K562 (cell line): ENCODE results near the gene ADM5. TPM values are rescaled to one million over a fixed set of nuclear protein-coding genes. Genes with fewer than 3 reads are reported as not detected.

ENCODE experiments used
- ATF7 ChIP-seq: fragments of 450-650 bp; IDR thresholded peaks from 2 replicates; pipeline ENCODE4 v1.7.1; 2014; ENCODE audit warnings: mild to moderate bottlenecking, moderate library complexity
- CEBPG ChIP-seq, 3 experiments: fragments of 200-800 bp in 1 of 3; sonication (Bioruptor generic) in 1 of 3; sonication (generic) in 1 of 3; formaldehyde crosslinking in 1 of 3; IDR thresholded peaks in 2 of 3; conservative IDR thresholded peaks in 1 of 3; 2 replicates each; pipeline versions ENCODE4 v1.6.1 to v1.8.0; 2016 to 2022; ENCODE audit warnings: missing compliant biosample characterization in 2 of 3, missing genetic modification characterization in 2 of 3, mild to moderate bottlenecking in 1 of 3, missing genetic modification reagents in 1 of 3
- CREM ChIP-seq: IDR thresholded peaks from 2 replicates; pipeline ENCODE4 v1.6.1; 2014; ENCODE audit warnings: antibody characterized with exemption, low read depth
- HDGF ChIP-seq: fragments of 450-650 bp; IDR thresholded peaks from 2 replicates; pipeline ENCODE4 v1.6.1; 2016
- MTA2 ChIP-seq: fragments of 450-650 bp; IDR thresholded peaks from 2 replicates; pipeline ENCODE4 v1.6.1; 2016; ENCODE audit warnings: low read depth
- POLR2H ChIP-seq: IDR thresholded peaks from 2 replicates; pipeline ENCODE4 v1.6.1; 2016; ENCODE audit warnings: missing genetic modification characterization, low read depth, mild to moderate bottlenecking, control low read depth, missing compliant biosample characterization, moderate library complexity
- PRPF4 ChIP-seq: fragments of 200-400 bp; formaldehyde crosslinking; IDR thresholded peaks from one replicate; pipeline ENCODE4 v1.6.1; 2017; ENCODE audit warnings: low read length, low read depth, mild to moderate bottlenecking; ENCODE audit not compliant: insufficient read depth, poor library complexity, severe bottlenecking
- RBM17 ChIP-seq: fragments of 200-400 bp; formaldehyde crosslinking; IDR thresholded peaks from 2 replicates; pipeline ENCODE4 v1.6.1; 2017; ENCODE audit warnings: low read depth, mild to moderate bottlenecking, low read length, borderline replicate concordance
- SETDB1 ChIP-seq: IDR thresholded peaks from one replicate; pipeline ENCODE4 v1.6.1; 2012; ENCODE audit warnings: low read length, control low read depth, inconsistent platforms
- SREBF1 ChIP-seq: fragments of 150-350 bp; IDR thresholded peaks from 2 replicates; pipeline ENCODE4 v1.6.1; 2014; ENCODE audit warnings: antibody characterized with exemption, low read depth, low read length, borderline replicate concordance
- YBX1 ChIP-seq: fragments of 450-650 bp; IDR thresholded peaks from 2 replicates; pipeline ENCODE4 v1.7.1; 2016; ENCODE audit warnings: mild to moderate bottlenecking
- ZNF766 ChIP-seq: fragments of 200-800 bp; sonication (Bioruptor generic); conservative IDR thresholded peaks from 2 replicates; pipeline ENCODE4 v1.6.1; 2016; ENCODE audit warnings: missing genetic modification characterization, missing compliant biosample characterization
- polyA plus RNA-seq, 8 experiments: library from polyadenylated mRNA; depleted of rRNA in 4 of 8; stranded (reverse) in 5 of 8; unstranded in 3 of 8; fragments of >200 nt; fragmentation: Nextera tagmentation in 2 of 8; fragmentation: Illumina TruSeq in 1 of 8; extraction: Ambion mirVana in 2 of 8; extraction: Trizol in 1 of 8; gene quantifications; 2 replicates each; pipeline versions ENCODE4 v1.2.1 to v1.2.3, GENCODE V29; 2011 to 2014; ENCODE audit warnings: inconsistent platforms in 1 of 8, missing spikeins in 1 of 8
- total RNA-seq, 7 experiments: library from RNA; depleted of rRNA in 6 of 7; stranded (reverse); fragments of >200 nt in 6 of 7; fragmentation: Illumina TruSeq in 2 of 7; extraction: Trizol in 2 of 7; gene quantifications; 2 replicates each; pipeline versions ENCODE4 v1.2.1 to v1.2.3, GENCODE V29; 2011 to 2021; ENCODE audit warnings: low replicate concordance in 1 of 7
- TF ChIP-seq, protein P1 (sequence below): fragments of 450-650 bp; IDR thresholded peaks from 2 replicates; pipeline ENCODE4 v1.6.1; 2016; ENCODE audit warnings: mild to moderate bottlenecking
- TF ChIP-seq, protein P2 (sequence below): fragments of 450-650 bp; formaldehyde crosslinking; conservative IDR thresholded peaks from 2 replicates; pipeline ENCODE4 v1.4.0; 2022; ENCODE audit warnings: mild to moderate bottlenecking, missing genetic modification characterization
- TF ChIP-seq, protein P3 (sequence below), 3 experiments: IDR thresholded peaks in 2 of 3; conservative IDR thresholded peaks in 1 of 3; 2 replicates each; pipeline ENCODE4 v1.5.1; 2011 to 2012; ENCODE audit warnings: low read length in 3 of 3, mild to moderate bottlenecking in 3 of 3, control low read depth in 2 of 3, improper control_type of control experiment in 1 of 3, inconsistent platforms in 1 of 3, low read depth in 1 of 3, mixed read lengths in 1 of 3, moderate library complexity in 1 of 3; ENCODE audit not compliant: insufficient read depth in 2 of 3
- TF ChIP-seq, protein P4 (sequence below), 2 experiments: fragments of 450-650 bp; IDR thresholded peaks; 2 replicates each; pipeline ENCODE4 v1.6.1; 2018; ENCODE audit warnings: mild to moderate bottlenecking in 2 of 2, low read depth in 1 of 2; ENCODE audit not compliant: partially characterized antibody in 2 of 2

ADM5 gene
- total and polyA plus RNA-seq, 9 of the 15 experiments (the other 6 are each of a cell fraction or from before 2014, with no cell fraction given) = 0.13 to 8.4 (median 2.0) TPM; not detected in 1

DNA sequence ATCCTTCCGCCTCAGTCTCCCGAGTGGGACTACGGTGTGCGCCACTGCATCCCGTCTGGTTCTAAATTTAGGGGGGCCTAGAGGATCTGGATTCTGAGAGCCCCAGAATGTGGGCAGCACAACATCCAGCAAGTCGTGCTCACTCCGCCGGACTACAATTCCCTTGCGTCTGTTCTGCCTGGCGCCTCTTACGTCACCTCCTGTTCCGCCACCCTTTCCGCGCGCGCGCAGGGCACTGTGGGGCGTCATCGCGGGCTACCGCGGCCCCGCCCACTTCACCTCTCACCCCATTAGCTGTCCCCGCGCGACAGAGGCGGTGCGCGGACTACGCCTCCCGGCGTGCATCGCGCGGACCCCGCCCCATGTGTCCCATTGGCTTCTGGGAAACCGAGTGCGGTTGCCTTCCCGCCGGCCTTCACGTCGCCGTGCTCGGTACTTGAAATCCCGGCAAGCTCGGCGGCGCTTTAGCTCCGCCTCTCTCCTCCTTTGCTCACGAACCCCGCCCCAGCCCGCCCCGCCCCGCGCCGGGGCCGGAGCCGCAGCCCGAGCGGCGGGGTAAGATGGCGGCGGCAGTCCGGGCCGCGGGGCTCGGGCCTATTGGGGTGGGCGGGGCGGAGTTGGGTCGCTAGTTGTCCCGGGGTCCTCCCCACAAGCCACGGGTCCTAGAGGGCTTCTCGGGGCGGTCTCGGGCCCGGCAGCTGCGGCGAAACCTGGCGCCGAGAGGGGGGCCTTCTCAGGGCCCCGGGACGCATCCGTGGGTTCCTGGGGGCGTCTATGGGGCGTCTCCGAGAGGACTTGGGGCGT, 47.5 kb upstream of the ADM5 start, which contains the start of gene SCAF1 (continued):
- no peak for TF ChIP-seq RBM17
- TF ChIP-seq MTA2 = peak; percentile 35; the same call in 1 of the 2 replicates
- TF ChIP-seq, protein P1, sequence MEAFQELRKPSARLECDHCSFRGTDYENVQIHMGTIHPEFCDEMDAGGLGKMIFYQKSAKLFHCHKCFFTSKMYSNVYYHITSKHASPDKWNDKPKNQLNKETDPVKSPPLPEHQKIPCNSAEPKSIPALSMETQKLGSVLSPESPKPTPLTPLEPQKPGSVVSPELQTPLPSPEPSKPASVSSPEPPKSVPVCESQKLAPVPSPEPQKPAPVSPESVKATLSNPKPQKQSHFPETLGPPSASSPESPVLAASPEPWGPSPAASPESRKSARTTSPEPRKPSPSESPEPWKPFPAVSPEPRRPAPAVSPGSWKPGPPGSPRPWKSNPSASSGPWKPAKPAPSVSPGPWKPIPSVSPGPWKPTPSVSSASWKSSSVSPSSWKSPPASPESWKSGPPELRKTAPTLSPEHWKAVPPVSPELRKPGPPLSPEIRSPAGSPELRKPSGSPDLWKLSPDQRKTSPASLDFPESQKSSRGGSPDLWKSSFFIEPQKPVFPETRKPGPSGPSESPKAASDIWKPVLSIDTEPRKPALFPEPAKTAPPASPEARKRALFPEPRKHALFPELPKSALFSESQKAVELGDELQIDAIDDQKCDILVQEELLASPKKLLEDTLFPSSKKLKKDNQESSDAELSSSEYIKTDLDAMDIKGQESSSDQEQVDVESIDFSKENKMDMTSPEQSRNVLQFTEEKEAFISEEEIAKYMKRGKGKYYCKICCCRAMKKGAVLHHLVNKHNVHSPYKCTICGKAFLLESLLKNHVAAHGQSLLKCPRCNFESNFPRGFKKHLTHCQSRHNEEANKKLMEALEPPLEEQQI = no peak
- TF ChIP-seq, protein P2, sequence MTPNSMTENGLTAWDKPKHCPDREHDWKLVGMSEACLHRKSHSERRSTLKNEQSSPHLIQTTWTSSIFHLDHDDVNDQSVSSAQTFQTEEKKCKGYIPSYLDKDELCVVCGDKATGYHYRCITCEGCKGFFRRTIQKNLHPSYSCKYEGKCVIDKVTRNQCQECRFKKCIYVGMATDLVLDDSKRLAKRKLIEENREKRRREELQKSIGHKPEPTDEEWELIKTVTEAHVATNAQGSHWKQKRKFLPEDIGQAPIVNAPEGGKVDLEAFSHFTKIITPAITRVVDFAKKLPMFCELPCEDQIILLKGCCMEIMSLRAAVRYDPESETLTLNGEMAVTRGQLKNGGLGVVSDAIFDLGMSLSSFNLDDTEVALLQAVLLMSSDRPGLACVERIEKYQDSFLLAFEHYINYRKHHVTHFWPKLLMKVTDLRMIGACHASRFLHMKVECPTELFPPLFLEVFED (CRISPR knock-in tag) = no peak
- TF ChIP-seq, protein P3, sequence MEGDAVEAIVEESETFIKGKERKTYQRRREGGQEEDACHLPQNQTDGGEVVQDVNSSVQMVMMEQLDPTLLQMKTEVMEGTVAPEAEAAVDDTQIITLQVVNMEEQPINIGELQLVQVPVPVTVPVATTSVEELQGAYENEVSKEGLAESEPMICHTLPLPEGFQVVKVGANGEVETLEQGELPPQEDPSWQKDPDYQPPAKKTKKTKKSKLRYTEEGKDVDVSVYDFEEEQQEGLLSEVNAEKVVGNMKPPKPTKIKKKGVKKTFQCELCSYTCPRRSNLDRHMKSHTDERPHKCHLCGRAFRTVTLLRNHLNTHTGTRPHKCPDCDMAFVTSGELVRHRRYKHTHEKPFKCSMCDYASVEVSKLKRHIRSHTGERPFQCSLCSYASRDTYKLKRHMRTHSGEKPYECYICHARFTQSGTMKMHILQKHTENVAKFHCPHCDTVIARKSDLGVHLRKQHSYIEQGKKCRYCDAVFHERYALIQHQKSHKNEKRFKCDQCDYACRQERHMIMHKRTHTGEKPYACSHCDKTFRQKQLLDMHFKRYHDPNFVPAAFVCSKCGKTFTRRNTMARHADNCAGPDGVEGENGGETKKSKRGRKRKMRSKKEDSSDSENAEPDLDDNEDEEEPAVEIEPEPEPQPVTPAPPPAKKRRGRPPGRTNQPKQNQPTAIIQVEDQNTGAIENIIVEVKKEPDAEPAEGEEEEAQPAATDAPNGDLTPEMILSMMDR (IDR thresholded peaks at IDR 0.05 in 2 of 3, conservative IDR thresholded peaks at IDR 0.05 in 1 of 3; ENCODE audit: insufficient read depth in 2 of 3, low read depth in 1 of 3, low read length in 3 of 3) = no peak
- peak; percentile 98 for TF ChIP-seq CREM
- TF ChIP-seq ZNF766 (CRISPR knock-in tag) = peak; percentile 97
- peak; percentile 98 for TF ChIP-seq ATF7
- TF ChIP-seq POLR2H (tag) = peak; percentile 60
- TF ChIP-seq, protein P4, sequence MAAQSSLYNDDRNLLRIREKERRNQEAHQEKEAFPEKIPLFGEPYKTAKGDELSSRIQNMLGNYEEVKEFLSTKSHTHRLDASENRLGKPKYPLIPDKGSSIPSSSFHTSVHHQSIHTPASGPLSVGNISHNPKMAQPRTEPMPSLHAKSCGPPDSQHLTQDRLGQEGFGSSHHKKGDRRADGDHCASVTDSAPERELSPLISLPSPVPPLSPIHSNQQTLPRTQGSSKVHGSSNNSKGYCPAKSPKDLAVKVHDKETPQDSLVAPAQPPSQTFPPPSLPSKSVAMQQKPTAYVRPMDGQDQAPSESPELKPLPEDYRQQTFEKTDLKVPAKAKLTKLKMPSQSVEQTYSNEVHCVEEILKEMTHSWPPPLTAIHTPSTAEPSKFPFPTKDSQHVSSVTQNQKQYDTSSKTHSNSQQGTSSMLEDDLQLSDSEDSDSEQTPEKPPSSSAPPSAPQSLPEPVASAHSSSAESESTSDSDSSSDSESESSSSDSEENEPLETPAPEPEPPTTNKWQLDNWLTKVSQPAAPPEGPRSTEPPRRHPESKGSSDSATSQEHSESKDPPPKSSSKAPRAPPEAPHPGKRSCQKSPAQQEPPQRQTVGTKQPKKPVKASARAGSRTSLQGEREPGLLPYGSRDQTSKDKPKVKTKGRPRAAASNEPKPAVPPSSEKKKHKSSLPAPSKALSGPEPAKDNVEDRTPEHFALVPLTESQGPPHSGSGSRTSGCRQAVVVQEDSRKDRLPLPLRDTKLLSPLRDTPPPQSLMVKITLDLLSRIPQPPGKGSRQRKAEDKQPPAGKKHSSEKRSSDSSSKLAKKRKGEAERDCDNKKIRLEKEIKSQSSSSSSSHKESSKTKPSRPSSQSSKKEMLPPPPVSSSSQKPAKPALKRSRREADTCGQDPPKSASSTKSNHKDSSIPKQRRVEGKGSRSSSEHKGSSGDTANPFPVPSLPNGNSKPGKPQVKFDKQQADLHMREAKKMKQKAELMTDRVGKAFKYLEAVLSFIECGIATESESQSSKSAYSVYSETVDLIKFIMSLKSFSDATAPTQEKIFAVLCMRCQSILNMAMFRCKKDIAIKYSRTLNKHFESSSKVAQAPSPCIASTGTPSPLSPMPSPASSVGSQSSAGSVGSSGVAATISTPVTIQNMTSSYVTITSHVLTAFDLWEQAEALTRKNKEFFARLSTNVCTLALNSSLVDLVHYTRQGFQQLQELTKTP (IDR thresholded peaks at IDR 0.05; ENCODE audit: low read depth in 1 of 2, partially characterized antibody in 2 of 2) = peak in 1 of 2 experiments; percentile 98
- no peak for TF ChIP-seq YBX1
- TF ChIP-seq SREBF1 = peak; percentile 73; the same call in 1 of the 2 replicates
- no peak for TF ChIP-seq PRPF4
- TF ChIP-seq CEBPG (CRISPR knock-in tag; IDR thresholded peaks at IDR 0.05) = peak; percentile 89
- peak; percentile 79 to 93 for TF ChIP-seq CEBPG (tag; conservative IDR thresholded peaks at IDR 0.05 in 1 of 2, IDR thresholded peaks at IDR 0.05 in 1 of 2)
- no peak for TF ChIP-seq HDGF
- peak; percentile 67 for TF ChIP-seq SETDB1
